T-cell (primary cell): ENCODE data around the gene PINLYP. TPM values are rescaled to one million over a fixed set of nuclear protein-coding genes. Genes with fewer than 3 reads are reported as not detected.

ENCODE experiments used
- ATAC-seq, 4 experiments: fragments of 200-7000 bp in 3 of 4; fragments of 150-1000 bp in 1 of 4; cut with Tn5 transposase; replicated peaks in 1 of 4; 1 replicate in 3 of 4; 2 replicates in 1 of 4; pipeline ENCODE4 v1.10.0; 2021; ENCODE audit warnings: moderate library complexity in 3 of 4, mild to moderate bottlenecking in 2 of 4, moderate number of reproducible peaks in 1 of 4
- CTCF ChIA-PET, 2 donors: fragments of 300-600 bp; sonication (Branson Sonifier 250); formaldehyde crosslinking; loops; one replicate each; lab custom pipeline; 2022; ENCODE audit warnings: antibody characterized with exemption in 2 of 2; lab: Charles Lee
- POLR2A ChIA-PET, 2 donors: fragments of 300-600 bp; sonication (Branson Sonifier 250); formaldehyde crosslinking; loops; one replicate each; lab custom pipeline; 2022; ENCODE audit warnings: antibody characterized with exemption in 2 of 2; lab: Charles Lee
- DNase-seq, 35 experiments: peaks; one replicate each; pipeline versions ENCODE4 v3.0.0 to v3.0.0-alpha.2; 2013 to 2023
- H3K27ac ChIP-seq: one replicate; pipeline ENCODE4 v1.5.1; 2013; ENCODE audit warnings: low read length
- H3K27me3 ChIP-seq, 2 experiments: replicated peaks in 1 of 2; 1 replicate in 1 of 2; 2 replicates in 1 of 2; pipeline versions ENCODE4 v1.6.1 to v1.7.0; 2013; ENCODE audit warnings: low read length in 1 of 2, mixed read lengths in 1 of 2; ENCODE audit not compliant: control insufficient read depth in 2 of 2, insufficient read depth in 2 of 2; ENCODE audit errors: extremely low read depth in 1 of 2
- H3K36me3 ChIP-seq, 2 donors: 1 replicate in 1 of 2; 2 replicates in 1 of 2; pipeline versions ENCODE4 v1.6.1 to v1.7.0; 2013; ENCODE audit warnings: low read length in 1 of 2; ENCODE audit not compliant: control insufficient read depth in 2 of 2, insufficient read depth in 1 of 2; ENCODE audit errors: extremely low read depth in 1 of 2
- H3K4me1 ChIP-seq, 2 experiments: 1 replicate in 1 of 2; 2 replicates in 1 of 2; pipeline versions ENCODE4 v1.6.1 to v1.7.0; 2013; ENCODE audit warnings: low read length in 2 of 2, mixed read lengths in 1 of 2; ENCODE audit not compliant: insufficient read depth in 2 of 2, control insufficient read depth in 1 of 2; ENCODE audit errors: extremely low read depth in 1 of 2
- H3K4me3 ChIP-seq, 2 donors: 1 replicate in 1 of 2; 2 replicates in 1 of 2; pipeline versions ENCODE4 v1.5.1 to v1.7.0; 2013; ENCODE audit warnings: mild to moderate bottlenecking in 2 of 2, low read length in 1 of 2, moderate library complexity in 1 of 2; ENCODE audit not compliant: control insufficient read depth in 1 of 2; ENCODE audit errors: extremely low read depth in 1 of 2
- H3K9me3 ChIP-seq: 2 replicates; pipeline ENCODE4 v1.7.0; 2013
- H3K27ac Mint-ChIP-seq, 2 donors: one replicate each; pipeline ENCODE4 v1.8.0; 2020 to 2021; ENCODE audit warnings: mild to moderate bottlenecking in 2 of 2, mixed read lengths in 2 of 2
- H3K27me3 Mint-ChIP-seq, 2 donors: one replicate each; pipeline ENCODE4 v1.8.0; 2021 to 2022; ENCODE audit warnings: mixed read lengths in 2 of 2
- H3K36me3 Mint-ChIP-seq: one replicate; pipeline ENCODE4 v1.8.0; 2021; ENCODE audit warnings: mixed read lengths
- H3K4me1 Mint-ChIP-seq, 3 donors: one replicate each; pipeline ENCODE4 v1.8.0; 2020 to 2022; ENCODE audit warnings: mixed read lengths in 3 of 3, mild to moderate bottlenecking in 1 of 3
- H3K4me3 Mint-ChIP-seq, 3 donors: one replicate each; pipeline ENCODE4 v1.8.0; 2020 to 2022; ENCODE audit warnings: mild to moderate bottlenecking in 3 of 3, mixed read lengths in 3 of 3, moderate library complexity in 3 of 3
- H3K9me3 Mint-ChIP-seq, 3 donors: one replicate each; pipeline ENCODE4 v1.8.0; 2020 to 2022; ENCODE audit warnings: mixed read lengths in 3 of 3
- WGBS: methylation state at CpG from one replicate; pipeline ENCODE4 v1.1.5; 2013; ENCODE audit warnings: missing lambda C conversion rate; ENCODE audit not compliant: insufficient coverage; 5-methylcytosine and 5-hydroxymethylcytosine counted together
- total RNA-seq, 35 experiments: library from RNA in 6 of 35; stranded (reverse) in 6 of 35; fragments of 120-200 nt in 1 of 35; gene quantifications; one replicate each; pipeline versions ENCODE4 v1.2.1 to v1.2.4 and lab custom pipeline; 2013 to 2026

The PINLYP gene
- total RNA-seq, 5 donors from 2014 or later (not counting 1 experiment from before 2014, with no cell fraction given) = 0.28 to 2.5 (median 1.5) TPM

DNA sequence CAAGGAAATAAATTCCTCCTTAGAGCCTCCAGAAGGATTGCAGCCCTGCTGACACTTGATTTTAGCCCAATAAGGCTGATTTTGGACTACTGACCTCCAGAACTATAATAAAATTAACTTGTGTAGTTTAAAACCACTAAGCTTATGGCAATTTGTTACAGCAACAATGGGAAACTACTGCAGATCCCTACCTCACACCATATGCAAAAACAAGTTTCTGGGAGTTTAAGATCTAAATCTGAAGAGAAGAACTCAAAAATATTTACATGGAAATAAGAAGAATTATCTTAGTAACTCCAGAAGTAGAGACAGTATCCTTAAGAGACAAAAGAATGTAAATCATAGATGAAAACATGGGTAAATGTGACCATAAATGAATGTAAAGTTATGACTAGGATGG lies 36.7 kb upstream of the PINLYP start:
- H3K27ac Mint-ChIP-seq = no peak overlapping the region

DNA sequence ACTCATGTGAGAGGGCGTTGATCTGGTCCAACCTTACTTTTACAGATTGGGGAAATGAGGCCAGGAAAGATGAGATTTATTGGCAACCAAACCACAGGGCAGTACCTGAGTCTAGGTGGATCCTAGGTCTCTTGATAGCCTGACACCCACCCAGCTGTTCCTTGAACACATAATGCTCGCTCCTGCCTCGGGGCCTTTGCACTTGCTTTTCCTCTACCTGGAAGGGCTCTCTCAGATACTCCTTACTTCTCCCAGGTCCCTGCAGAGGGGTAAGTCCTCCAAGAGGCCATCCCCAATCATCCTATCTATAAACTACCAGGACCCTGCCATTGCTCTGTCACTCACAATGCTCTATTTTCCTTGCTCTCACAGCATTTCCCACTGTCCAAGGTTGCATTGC lies 35.2 kb upstream of the PINLYP start:
- Histone ChIP-seq H3K9me3 (no peaks in the 10 kb centered on the region), H3K4me3 (no peak overlapping the region), H3K36me3 (peaks cover 30 to 41% of the 10 kb centered on the region in 2 donors), H3K27ac (no peak overlapping the region), H3K4me1 (no peaks in the 10 kb centered on the region), H3K27me3 (no peaks in the 10 kb centered on the region)
- Mint-ChIP-seq H3K4me3 (no peak overlapping the region), H3K9me3 (peaks cover 5 to 10% (median 6%) of the 10 kb centered on the region in 3 donors), H3K4me1 (peaks cover 2 to 3% (median 2%) of the 10 kb centered on the region in 3 donors), H3K36me3 (peaks cover 55% of the 10 kb centered on the region), H3K27me3 (no peaks in the 10 kb centered on the region), H3K27ac (peak overlapping the region in 1 of 2 donors; percentile 23)
- CTCF ChIA-PET = no interaction called here
- 96% methylated on average over 2 of the region's 3 CpGs for WGBS
- POLR2A ChIA-PET = no interaction called here
- ATAC-seq (no peak), DNase-seq (no peak)

More for the DNA sequence above, 36.7 kb upstream of the PINLYP start:
- H3K36me3 Mint-ChIP-seq = peaks cover 49% of the 10 kb centered on the region
- no peaks in the 10 kb centered on the region for H3K27me3 ChIP-seq
- peaks cover 3 to 7% (median 5%) of the 10 kb centered on the region in 3 donors for H3K4me1 Mint-ChIP-seq
- H3K27me3 Mint-ChIP-seq = no peaks in the 10 kb centered on the region
- H3K9me3 ChIP-seq = no peaks in the 10 kb centered on the region
- no peak overlapping the region for H3K27ac ChIP-seq
- H3K4me1 ChIP-seq = peaks cover 0 to 5% of the 10 kb centered on the region in 2 experiments
- CTCF ChIA-PET = no interaction called here
- peaks cover 19 to 34% of the 10 kb centered on the region in 2 donors for H3K36me3 ChIP-seq
- DNase-seq (no peak), ATAC-seq (no peak)
- H3K4me3 ChIP-seq = no peak overlapping the region
- H3K4me3 Mint-ChIP-seq = no peak overlapping the region
- H3K9me3 Mint-ChIP-seq = peaks cover 5 to 10% (median 6%) of the 10 kb centered on the region in 3 donors
- POLR2A ChIA-PET = no interaction called here

DNA sequence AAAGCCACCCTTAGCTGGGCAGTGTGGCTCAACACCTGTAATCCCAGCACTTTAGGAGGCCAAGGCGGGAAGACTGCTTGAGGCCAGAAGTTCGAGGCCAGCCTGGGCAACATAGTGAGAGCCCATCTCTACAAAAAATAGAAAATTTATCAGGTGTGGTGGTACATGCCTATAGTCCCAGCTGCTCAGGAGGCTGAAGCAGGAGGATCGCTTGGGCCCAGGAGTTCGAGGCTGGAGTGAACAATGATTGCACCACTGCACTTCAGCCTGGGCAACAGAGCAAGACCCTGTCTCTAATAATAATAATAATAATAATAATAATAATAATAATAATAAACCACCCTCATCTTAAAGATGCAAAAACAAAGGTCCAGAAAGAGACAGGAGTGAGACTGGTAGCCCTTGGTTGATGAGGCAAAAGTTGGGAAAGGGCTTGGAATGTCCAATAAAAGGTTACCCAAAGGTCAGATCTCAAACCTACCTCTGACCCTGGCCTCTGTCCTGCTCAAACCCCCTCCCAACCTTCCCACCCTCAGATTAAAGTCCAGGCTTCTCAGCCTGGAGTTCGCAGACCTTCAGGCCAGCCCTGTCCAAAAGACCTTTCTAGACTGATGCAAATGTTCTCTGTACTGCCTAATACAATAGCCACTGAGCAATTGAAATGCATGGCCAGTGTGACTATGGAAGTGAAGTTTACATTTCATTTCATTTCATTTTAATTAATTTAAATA lies 33.5 kb upstream of the PINLYP start:
- CTCF ChIA-PET = no interaction called here
- no peak for ATAC-seq
- Mint-ChIP-seq H3K27ac (no peak overlapping the region), H3K27me3 (no peaks in the 10 kb centered on the region), H3K4me1 (no peaks in the 10 kb centered on the region), H3K4me3 (no peak overlapping the region), H3K36me3 (peaks cover 57% of the 10 kb centered on the region), H3K9me3 (peaks cover 5 to 10% (median 6%) of the 10 kb centered on the region in 3 donors)
- no peaks in the 10 kb centered on the region for H3K27me3 ChIP-seq
- H3K9me3 ChIP-seq = no peaks in the 10 kb centered on the region
- H3K36me3 ChIP-seq = peaks cover 32 to 49% of the 10 kb centered on the region in 2 donors
- no peak overlapping the region for H3K4me3 ChIP-seq
- POLR2A ChIA-PET = no interaction called here
- no CpG with 5 or more reads among the region's 5 CpGs for WGBS
- no peak overlapping the region for H3K27ac ChIP-seq
- no peaks in the 10 kb centered on the region for H3K4me1 ChIP-seq
- DNase-seq = no peak

DNA sequence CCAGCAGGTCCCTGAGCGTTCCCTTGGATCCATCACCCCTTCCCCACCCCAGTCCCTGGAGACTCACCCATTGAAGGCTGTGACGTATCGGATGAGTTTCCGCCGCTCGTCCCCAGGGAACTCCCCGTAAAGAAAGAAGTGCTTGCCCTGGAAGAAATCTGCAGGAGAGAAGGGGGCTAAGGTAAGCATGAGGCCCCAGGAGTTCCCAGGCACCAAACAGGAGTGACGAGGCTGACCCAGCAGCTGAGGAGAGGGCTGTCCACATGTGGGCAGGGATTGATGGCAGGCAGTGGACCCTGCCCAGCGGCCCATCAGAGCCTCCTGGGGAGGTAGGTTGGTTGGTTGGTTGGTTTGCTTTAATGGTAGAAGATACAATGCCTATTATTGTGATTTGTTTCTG lies 31.5 kb upstream of the PINLYP start:
- H3K4me3 Mint-ChIP-seq = no peak overlapping the region

DNA sequence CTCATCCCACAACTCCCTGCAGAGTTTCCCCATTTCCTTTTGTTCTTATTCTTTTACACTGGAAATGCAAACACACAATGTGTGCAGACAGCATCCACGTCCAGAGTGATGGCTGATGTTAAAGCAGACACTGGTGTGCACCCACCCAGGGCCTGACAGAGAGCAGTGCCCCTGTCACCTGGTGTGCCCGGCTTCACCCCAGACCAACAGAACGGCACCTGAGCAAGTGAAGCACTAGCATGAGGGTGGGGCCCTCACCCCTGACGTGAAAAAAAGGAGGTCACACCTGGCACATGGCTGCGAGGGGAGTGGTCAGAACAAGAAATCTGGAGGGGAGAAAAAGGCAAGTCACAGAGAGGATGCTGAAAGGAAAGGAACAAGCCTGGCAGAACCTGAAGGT lies 30.3 kb upstream of the PINLYP start:
- Mint-ChIP-seq H3K9me3 (no peaks in the 10 kb centered on the region), H3K4me1 (no peaks in the 10 kb centered on the region), H3K27me3 (no peaks in the 10 kb centered on the region), H3K27ac (peak overlapping the region in 1 of 2 donors; percentile 31), H3K4me3 (no peak overlapping the region), H3K36me3 (peaks cover 44% of the 10 kb centered on the region)
- H3K4me3 ChIP-seq = no peak overlapping the region
- DNase-seq (no peak), ATAC-seq (no peak)
- H3K27me3 ChIP-seq = no peaks in the 10 kb centered on the region
- H3K27ac ChIP-seq = no peak overlapping the region
- peaks cover 25 to 55% of the 10 kb centered on the region in 2 donors for H3K36me3 ChIP-seq
- WGBS = 89% methylated on average over 5 of the region's 5 CpGs
- H3K4me1 ChIP-seq = no peaks in the 10 kb centered on the region
- ChIA-PET POLR2A (no interaction called here), CTCF (no interaction called here)
- H3K9me3 ChIP-seq = no peaks in the 10 kb centered on the region

More for the DNA sequence above, 31.5 kb upstream of the PINLYP start:
- peaks cover 25 to 46% of the 10 kb centered on the region in 2 donors for H3K36me3 ChIP-seq
- H3K9me3 ChIP-seq = no peaks in the 10 kb centered on the region
- H3K4me1 Mint-ChIP-seq = no peaks in the 10 kb centered on the region
- H3K27me3 ChIP-seq = no peaks in the 10 kb centered on the region
- H3K27me3 Mint-ChIP-seq = no peaks in the 10 kb centered on the region
- ChIA-PET CTCF (no interaction called here), POLR2A (no interaction called here)
- H3K4me1 ChIP-seq = no peaks in the 10 kb centered on the region
- ATAC-seq (no peak), DNase-seq (no peak)
- H3K4me3 ChIP-seq = no peak overlapping the region
- peaks cover 48% of the 10 kb centered on the region for H3K36me3 Mint-ChIP-seq
- H3K9me3 Mint-ChIP-seq = peaks cover 3 to 4% (median 3%) of the 10 kb centered on the region in 3 donors
- WGBS = 100% methylated on average over 7 of the region's 9 CpGs
- no peak overlapping the region for H3K27ac ChIP-seq
- H3K27ac Mint-ChIP-seq = no peak overlapping the region

DNA sequence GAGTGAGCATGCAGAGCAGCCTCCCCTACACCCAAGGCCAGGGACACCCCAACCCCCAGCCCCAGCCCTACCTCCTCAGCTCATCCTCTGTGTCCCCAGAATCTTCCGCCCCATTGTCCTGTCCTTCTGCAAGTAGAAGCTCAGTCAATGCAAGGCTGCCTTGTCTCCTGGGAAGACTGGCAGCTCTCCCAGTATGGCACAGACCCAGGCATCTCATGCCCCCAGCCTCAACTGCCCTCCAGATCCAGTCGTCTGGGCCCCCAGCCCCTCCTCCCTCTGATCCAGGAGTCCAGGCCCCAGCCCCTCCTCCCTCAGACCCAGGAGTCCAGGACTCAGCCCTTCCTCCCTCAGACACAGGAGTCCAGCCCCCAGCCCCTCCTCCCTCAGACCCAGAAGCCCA lies 29.6 kb upstream of the PINLYP start:
- Histone ChIP-seq H3K27ac (no peak overlapping the region), H3K36me3 (peaks cover 29 to 62% of the 10 kb centered on the region in 2 donors), H3K4me3 (no peak overlapping the region), H3K4me1 (no peaks in the 10 kb centered on the region), H3K9me3 (no peaks in the 10 kb centered on the region), H3K27me3 (no peaks in the 10 kb centered on the region)
- Mint-ChIP-seq H3K36me3 (peaks cover 44% of the 10 kb centered on the region), H3K27ac (peak overlapping the region in 1 of 2 donors; percentile 22), H3K4me3 (no peak overlapping the region), H3K27me3 (no peaks in the 10 kb centered on the region), H3K9me3 (no peaks in the 10 kb centered on the region), H3K4me1 (no peaks in the 10 kb centered on the region)
- ATAC-seq (no peak), DNase-seq (no peak)
- ChIA-PET POLR2A (no interaction called here), CTCF (interaction anchor here in 1 of 2 donors (0.5 kb wide), 1 partner anchor 11 kb away, joined by 3 read pairs; no protein-coding TSS in a partner anchor)
- 97% methylated on average over 2 of the region's 2 CpGs for WGBS
